ENCODE results near the gene DNAJB5.
"Not testable (repeated sequence)": the region's sequence is repeated elsewhere in the genome, so short reads cannot be mapped to it uniquely, and the experiment has no call there.

The DNAJB5 gene

GRCh38 chr9:35000535-35001284, 11.2 kb downstream of the DNAJB5 start:
- DNase-seq (ENCODE audit: low read depth): no peak

GRCh38 chr9:35001285-35001677, 11.7 kb downstream of the DNAJB5 start:
- DNase-seq (ENCODE audit: low read depth): no peak

DNA sequence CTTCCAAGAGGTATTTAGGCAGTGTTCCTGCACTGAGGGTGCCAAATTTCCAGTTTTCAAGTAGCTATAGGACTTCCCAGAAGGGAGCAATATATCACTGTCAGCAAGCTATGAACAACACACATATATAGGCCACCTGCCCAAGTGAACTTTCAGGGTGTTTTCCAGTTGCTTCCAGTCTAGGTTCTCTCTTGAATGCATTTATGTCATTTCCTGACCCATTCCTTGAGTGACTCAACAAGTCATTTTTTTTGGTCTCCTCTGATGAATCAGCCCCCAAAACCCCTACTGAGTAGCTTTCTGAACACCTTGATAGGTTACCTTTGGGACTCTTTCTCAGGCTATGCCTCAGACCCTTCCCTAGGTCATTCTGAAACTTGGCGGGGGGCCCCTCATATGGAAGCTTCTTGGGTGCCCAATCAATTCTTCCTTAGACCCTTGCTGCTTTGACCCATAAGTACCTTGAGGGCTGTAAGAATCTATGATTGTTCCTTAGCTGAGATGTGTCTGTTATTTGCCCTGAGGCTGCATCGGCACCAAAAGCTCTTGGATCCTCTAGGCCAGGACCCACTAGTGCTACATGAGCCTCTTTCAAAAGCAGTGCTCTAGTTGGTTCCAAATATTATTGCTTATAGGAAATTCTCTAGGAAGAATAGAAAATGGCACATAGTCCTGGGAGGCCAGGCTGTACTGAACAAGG, 12.4 kb downstream of the DNAJB5 start:
- DNase-seq (ENCODE audit: low read depth): no peak

DNA sequence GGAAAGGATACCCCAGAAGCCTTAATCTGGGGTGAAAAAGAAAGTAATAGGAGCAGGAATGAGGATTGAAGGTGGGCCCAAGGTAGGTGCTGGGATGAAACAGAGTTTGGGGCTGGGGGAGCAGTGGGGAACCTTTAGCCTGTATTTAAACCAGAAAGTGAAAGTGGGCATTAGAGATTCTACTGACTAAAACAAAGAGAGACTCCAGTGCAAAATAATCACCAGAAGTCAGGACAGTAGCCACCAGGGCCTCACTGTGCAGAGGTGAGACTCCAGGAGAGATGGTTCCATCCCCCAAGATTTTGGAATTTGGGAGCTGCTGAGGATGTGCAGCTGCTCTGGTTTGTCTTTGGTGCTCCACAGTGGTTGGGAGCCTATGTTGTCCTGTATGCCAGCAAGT, 13.1 kb downstream of the DNAJB5 start:
- no peak for DNase-seq (ENCODE audit: low read depth)

- not testable (repeated sequence) for DNase-seq (ENCODE audit: low read depth)
Observed at GRCh38 chr9:35004299-35004698, 14.8 kb downstream of the DNAJB5 start.

DNA sequence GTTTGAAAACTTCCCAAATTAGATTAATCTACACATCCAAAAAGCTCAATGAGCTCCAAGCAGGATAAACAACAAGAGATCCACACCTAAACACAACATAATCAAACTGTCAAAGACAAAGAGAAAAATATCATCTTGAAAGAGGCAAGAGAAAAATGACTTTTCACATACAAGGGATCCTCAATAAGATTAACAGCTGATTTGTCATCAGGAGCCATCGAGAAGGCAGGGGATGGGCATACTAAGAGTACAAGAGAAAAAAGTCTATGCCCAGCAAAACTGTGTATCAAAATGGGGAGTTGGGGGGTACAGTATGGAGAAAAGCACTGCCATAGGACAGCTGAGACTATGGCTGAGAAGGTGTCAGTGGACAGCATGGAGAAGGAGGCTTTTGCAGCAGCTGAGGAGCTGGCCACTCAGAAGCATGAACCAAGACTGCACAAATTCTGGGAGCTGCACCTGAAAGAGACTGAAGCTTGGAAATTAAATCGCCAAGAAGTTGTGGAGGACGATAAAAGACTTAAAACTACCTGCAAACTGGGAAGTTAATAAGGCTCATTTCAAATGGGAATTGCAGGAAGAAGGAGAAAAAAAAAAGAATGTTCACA, 20.9 kb downstream of the DNAJB5 start:
- DNase-seq (ENCODE audit: low read depth): no peak

DNA sequence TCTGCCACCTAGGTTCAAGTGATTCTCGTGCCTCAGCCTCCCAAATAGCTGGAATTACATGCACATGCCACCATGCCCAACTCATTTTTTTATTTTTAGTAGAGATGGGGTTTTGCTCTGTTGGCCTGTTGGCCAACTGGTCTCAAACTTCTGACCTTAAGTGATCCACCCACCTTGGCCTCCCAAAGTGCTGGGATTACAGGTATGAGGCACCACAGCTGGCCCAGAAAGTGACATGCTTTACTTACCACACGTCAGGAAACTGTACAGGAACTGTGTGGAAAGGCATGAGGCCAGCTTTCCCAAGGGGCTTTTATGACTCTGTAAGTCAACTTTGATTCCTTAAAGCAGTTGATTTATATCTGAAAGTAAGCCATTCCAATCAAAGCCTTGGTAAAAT, 25.0 kb downstream of the DNAJB5 start:
- no peak for DNase-seq (ENCODE audit: low read depth)

DNA sequence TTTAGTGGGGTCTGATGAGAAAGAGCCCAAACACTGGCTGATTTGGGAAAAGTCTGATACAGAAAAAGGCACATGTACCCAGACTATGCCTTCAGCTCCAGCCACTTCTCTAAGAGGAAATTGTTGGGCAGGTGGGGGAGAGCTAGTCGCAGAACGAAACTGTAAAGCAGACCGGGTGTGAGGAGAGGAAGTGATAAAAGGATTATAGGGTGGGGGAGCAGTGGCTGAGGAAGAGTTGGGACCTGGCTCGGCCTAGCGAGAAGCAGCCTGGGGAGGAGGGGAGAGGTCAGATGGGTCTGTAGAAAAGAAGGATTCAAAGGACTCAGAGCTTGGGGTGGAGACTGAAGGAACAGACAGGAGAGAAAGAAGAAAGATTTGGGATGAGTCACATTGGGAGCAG, 33.9 kb downstream of the DNAJB5 start:
- not testable (repeated sequence) for DNase-seq (ENCODE audit: low read depth)

- no peak for DNase-seq (ENCODE audit: low read depth)
Observed at GRCh38 chr9:35026671-35027070, 37.1 kb downstream of the DNAJB5 start.

DNA sequence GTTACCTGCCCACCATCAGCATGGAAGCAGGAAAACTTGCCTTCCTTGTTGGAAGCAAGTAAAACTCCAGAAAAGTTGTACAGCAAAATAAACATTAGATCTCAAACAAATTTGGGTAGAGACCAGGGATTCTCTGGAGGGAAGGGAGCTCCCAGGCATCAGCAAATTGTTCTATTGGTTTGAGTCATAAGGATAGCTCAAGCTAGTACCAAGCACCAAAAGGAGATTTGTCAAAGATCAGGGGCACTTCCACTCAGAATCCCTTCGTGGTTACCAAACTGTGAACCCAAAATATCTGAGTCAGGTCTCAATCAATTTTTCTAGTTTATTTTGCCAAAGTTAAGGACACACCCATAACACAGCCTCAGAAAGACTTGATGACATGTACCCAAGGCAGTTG, 37.8 kb downstream of the DNAJB5 start:
- DNase-seq (ENCODE audit: low read depth): no peak

GRCh38 chr9:35027860-35028259, 38.3 kb downstream of the DNAJB5 start:
- no peak for DNase-seq (ENCODE audit: low read depth)

DNA sequence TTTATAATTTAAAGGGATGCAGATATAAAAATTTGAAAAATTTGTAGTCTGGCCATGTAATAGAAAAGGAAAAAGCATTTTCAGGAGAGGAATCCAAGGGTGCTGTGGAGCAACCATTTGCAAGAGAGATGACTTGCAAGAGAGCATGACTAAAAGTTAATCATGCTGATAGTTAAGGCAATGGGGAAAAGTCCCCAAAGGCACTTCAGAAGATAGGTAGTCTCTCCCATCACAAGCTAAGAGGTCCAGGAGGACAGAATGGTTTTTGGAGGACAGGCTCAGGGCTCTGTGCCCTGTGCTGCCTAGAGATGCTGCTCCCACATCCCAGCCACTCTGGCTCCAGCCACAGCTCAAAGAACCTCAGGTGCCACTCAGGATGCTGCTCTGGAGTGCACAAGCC, 38.8 kb downstream of the DNAJB5 start:
- DNase-seq (ENCODE audit: low read depth): no peak

- no peak for DNase-seq (ENCODE audit: low read depth)
Observed at GRCh38 chr9:35029241-35029640, 39.7 kb downstream of the DNAJB5 start.

DNA sequence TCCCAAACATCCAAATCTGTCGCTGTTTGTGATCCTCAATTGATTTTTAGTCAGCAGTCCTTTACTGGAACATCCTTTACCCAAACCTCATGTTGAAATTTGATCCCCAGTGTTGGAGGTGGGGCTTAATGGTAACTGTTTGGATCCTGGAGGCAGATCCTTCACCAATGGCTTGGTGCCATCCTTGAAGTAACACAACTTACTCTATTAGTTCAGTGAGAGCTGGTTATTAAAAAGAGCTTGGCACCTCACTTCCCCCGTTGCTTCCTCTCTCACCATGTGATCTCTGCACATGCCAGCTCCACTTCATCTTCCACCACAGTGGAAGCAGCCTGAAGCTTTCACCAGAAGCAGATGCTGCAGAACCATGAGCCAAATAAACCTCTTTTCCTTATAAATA, 40.3 kb downstream of the DNAJB5 start:
- DNase-seq (ENCODE audit: low read depth): no peak

DNA sequence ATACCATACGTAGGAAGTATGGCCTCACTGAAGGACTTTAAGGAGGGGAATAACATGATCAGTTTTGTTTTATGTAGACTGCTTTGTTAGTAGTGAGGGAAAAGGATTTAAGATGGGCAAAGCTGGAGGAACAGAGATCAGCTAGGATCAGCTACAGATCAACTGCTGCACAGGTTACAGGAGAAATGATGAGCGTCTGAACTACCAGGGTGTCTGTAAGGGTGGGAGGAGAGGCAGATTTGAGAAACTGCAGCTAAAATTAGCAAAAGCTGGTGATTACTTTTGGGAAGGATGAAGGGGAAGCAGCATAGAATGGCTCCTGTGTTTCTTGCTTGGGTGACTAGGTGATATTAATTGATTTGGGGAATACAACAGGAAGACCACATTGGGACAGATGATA, 43.6 kb downstream of the DNAJB5 start:
- DNase-seq (ENCODE audit: low read depth): no peak

DNA sequence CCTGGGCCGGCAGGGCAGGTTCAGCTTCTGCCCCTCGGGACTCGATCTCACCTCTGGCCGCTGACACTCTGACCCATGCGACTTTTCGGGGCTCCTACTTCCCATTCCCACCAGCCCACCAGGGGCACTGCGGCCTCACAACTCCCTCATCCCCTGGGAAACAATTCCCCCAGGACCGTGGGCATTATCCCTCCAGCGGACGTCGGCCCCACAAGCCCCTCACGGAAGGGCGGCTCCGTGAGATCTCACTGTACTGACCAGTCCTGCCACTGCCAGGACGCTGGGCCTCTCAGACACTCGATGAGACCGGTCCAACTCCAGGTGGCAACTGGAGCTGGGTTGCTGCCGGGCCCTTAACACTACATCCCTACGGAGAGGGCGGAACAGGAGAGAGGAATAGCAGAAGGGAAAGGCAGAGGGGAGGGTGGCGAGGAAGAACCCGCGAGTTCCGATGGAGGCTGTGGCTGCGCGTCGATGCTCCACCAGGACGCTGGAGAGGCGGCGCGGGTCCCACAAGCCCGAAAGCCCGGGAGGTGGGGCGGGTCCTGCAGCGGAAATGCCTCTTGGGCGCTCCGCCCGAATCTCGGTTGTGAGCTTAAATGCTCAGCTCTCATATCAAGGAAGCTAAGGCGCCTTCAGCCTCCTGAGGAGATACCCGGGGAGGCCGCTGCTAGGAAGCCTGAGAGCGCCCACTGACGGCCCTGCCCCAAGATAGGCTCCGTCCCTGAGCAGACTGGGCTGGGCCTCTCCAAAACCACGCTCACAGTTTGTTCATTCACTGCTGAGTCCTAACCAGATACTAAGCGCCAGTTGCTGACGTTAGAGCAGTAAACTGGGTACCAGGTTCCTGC, 46.5 kb downstream of the DNAJB5 start:
- no peak for DNase-seq (ENCODE audit: low read depth)

DNA sequence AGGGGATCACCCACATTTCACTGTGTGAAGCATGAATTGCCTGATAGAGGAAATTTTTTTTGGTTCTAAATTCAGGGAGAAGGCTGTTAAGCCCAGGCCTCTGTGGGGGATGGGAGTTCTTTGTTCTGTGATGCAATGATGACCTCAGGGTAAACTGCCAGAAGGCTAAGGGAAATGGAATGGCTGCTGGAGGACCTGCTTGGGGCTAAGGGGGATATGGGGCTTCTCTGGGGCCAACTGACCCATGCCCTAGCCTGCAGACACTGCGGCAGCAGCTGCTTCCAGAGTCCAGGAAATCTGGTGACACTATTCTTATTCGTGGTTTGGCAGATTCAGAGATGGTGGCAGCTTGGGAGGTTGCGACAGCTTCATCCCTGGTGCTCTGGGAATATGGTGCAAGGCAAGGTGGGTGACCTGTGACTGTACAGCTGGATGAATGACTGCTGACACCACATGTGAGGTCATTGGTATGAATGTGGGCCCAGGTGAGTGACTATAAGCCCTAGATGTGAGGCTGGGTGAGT, 52.6 kb downstream of the DNAJB5 start:
- DNase-seq (ENCODE audit: low read depth): no peak

DNA sequence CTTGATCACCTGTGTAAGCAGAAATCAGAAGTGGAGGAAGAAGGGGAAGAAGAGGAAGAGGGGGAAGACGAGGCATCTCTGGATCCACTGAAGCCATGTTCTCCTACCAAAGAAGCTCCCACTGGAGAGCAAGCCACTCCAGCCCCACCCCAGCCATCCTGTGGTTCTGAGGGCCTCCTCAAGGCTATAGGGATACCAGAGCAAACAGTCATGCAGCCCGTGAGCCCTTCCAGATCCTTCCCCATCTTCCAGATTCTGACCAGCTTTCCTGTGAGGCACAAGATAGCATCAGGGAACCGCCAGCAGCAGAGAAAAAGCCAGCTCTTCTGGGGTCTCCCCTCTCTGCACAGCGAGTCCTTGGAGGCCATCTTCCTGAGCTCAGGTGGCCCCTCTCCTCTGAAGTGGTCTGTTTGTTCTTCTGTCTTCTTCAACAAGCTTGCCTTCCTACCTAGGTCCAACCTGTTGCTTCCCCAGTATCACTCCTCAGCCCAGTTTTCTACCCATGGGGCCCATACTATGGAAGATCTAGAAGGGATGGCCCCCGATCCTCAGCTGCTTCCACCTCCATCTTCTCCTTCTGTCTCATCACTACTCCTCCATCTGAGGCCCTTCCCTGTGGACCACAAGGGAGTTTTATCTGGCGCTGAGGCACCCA, 53.5 kb downstream of the DNAJB5 start:
- DNase-seq (ENCODE audit: low read depth): no peak

- no peak for DNase-seq (ENCODE audit: low read depth)
Observed at GRCh38 chr9:35044071-35044470, 54.5 kb downstream of the DNAJB5 start.
